ENCODE results near the gene CHRNA5.

- TF ChIP-seq CTCF (conservative IDR thresholded peaks at IDR 0.05) (no peak), ZFX (IDR thresholded peaks at IDR 0.05) (no peak)
These were observed 49.9 kb downstream of the CHRNA5 start for GRCh38 chr15:78615151-78615589.
